ENCODE measurements around the gene MED15.
"Not testable (repeated sequence)": the region's sequence is repeated elsewhere in the genome, so short reads cannot be mapped to it uniquely, and the experiment has no call there.

The MED15 gene

GRCh38 chr22:20607157-20607907, 99.9 kb downstream of the MED15 start:
- DNase-seq, result no peak

- DNase-seq, result no peak
These were observed 102.9 kb downstream of the MED15 start for GRCh38 chr22:20610243-20610686.

GRCh38 chr22:20610757-20611156, 103.3 kb downstream of the MED15 start:
- DNase-seq, result no peak

GRCh38 chr22:20611418-20611817, 104.0 kb downstream of the MED15 start:
- DNase-seq, result no peak

GRCh38 chr22:20613301-20613700, 105.9 kb downstream of the MED15 start:
- no peak for DNase-seq

GRCh38 chr22:20615021-20615420, 107.6 kb downstream of the MED15 start:
- DNase-seq, result no peak

- DNase-seq, result no peak
These were observed 108.4 kb downstream of the MED15 start for GRCh38 chr22:20615533-20616450.

- no peak for DNase-seq
These were observed 109.1 kb downstream of the MED15 start for GRCh38 chr22:20616451-20617043.

GRCh38 chr22:20618488-20618887, 111.1 kb downstream of the MED15 start:
- peak; percentile 14 for DNase-seq

GRCh38 chr22:20619045-20619892, 111.9 kb downstream of the MED15 start:
- DNase-seq, result peak; percentile 9

- not testable (repeated sequence) for DNase-seq
These were observed 112.4 kb downstream of the MED15 start for GRCh38 chr22:20619893-20620194.

GRCh38 chr22:20621162-20621561, 113.8 kb downstream of the MED15 start:
- DNase-seq, result no peak

GRCh38 chr22:20622650-20623339, 115.4 kb downstream of the MED15 start:
- no peak for DNase-seq

- DNase-seq, result no peak
These were observed 116.8 kb downstream of the MED15 start for GRCh38 chr22:20624161-20624616.

GRCh38 chr22:20625270-20625669, 117.9 kb downstream of the MED15 start:
- DNase-seq, result no peak

- DNase-seq, result no peak
These were observed 119.4 kb downstream of the MED15 start for GRCh38 chr22:20626811-20627210.

GRCh38 chr22:20627432-20627831, 120.0 kb downstream of the MED15 start:
- DNase-seq, result no peak

- no peak for DNase-seq
These were observed 120.9 kb downstream of the MED15 start for GRCh38 chr22:20628081-20628939.

- no peak for DNase-seq
These were observed 122.0 kb downstream of the MED15 start for GRCh38 chr22:20629401-20629800.

- no peak for DNase-seq
These were observed 123.6 kb downstream of the MED15 start for GRCh38 chr22:20630873-20631617.

Measured in activated T-cell treated with anti-CD3 and anti-CD28 coated beads, Interleukin-2, amount 50 U/mL, for 1 hour (primary cell).